ENCODE measurements around the gene P3H2.

Gene P3H2

GRCh38 chr3:189907803-189908202, 212.9 kb downstream of the P3H2 start:
- Histone ChIP-seq H3K27me3 (ENCODE audit: insufficient read depth, low read length, poor library complexity, severe bottlenecking) (no peaks in the 10 kb centered on the region), H3K4me3 (ENCODE audit: low read length, poor library complexity, severe bottlenecking) (no peak overlapping the region), H3K4me2 (ENCODE audit: low read depth, low read length, poor library complexity, severe bottlenecking) (no peak overlapping the region), H2AFZ (ENCODE audit: low read length) (no peak overlapping the region), H3F3A (ENCODE audit: low read depth) (no peaks in the 10 kb centered on the region), H3K79me2 (ENCODE audit: insufficient read depth, low read length) (no peaks in the 10 kb centered on the region), H4K20me1 (ENCODE audit: insufficient read depth, low read length, poor library complexity, severe bottlenecking) (no peaks in the 10 kb centered on the region), H3K4me1 (ENCODE audit: insufficient read depth, low read length, poor library complexity, severe bottlenecking) (no peaks in the 10 kb centered on the region), H3K9me2 (replicated peaks; ENCODE audit: low read depth, low read length) (no peaks in the 10 kb centered on the region), H3K9ac (ENCODE audit: low read depth, low read length, poor library complexity, severe bottlenecking) (no peak overlapping the region), H3K9me3 (ENCODE audit: insufficient read depth, low read depth, low read length) (no peaks in the 10 kb centered on the region), H3K36me3 (ENCODE audit: insufficient read depth, low read length) (no peaks in the 10 kb centered on the region)
- TF ChIP-seq EZH2phosphoT487 (IDR thresholded peaks at IDR 0.05; ENCODE audit: borderline replicate concordance) (no peak), CTCF (conservative IDR thresholded peaks at IDR 0.05; ENCODE audit: low read length) (no peak)
